ENCODE data around the gene SYNGR3.

DNA sequence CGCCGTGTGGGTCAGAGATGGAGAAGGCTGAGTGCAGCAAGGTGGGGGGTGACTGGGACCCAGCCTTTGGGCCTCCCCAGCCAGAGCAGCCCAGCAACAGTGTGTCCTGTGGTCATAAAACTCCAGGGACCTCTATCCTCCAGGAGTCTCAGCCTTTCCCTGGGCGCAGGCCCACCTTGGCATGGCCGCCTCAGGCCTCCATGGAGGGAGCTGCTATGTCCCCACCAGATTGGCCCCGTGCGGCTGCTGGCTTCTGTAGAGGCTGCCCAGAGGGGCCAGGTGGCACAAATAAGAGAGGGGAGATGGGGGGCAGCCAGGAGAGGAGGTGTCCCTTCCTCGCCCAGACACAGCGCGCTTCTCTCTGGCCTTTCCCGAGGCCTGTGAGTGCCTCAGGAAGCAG lies 2.6 kb upstream of the SYNGR3 start:
- TF ChIP-seq, protein P1, sequence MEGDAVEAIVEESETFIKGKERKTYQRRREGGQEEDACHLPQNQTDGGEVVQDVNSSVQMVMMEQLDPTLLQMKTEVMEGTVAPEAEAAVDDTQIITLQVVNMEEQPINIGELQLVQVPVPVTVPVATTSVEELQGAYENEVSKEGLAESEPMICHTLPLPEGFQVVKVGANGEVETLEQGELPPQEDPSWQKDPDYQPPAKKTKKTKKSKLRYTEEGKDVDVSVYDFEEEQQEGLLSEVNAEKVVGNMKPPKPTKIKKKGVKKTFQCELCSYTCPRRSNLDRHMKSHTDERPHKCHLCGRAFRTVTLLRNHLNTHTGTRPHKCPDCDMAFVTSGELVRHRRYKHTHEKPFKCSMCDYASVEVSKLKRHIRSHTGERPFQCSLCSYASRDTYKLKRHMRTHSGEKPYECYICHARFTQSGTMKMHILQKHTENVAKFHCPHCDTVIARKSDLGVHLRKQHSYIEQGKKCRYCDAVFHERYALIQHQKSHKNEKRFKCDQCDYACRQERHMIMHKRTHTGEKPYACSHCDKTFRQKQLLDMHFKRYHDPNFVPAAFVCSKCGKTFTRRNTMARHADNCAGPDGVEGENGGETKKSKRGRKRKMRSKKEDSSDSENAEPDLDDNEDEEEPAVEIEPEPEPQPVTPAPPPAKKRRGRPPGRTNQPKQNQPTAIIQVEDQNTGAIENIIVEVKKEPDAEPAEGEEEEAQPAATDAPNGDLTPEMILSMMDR (IDR thresholded peaks at IDR 0.05 in 8 of 11, conservative IDR thresholded peaks at IDR 0.05 in 3 of 11) = no peak
- no peak for TF ChIP-seq POLR2A (IDR thresholded peaks at IDR 0.05)
- peak in 1 of 3 donors; percentile 18 for TF ChIP-seq POLR2AphosphoS5 (IDR thresholded peaks at IDR 0.05)

Data from spleen (tissue), 7 donors.